H1 (cell line): ENCODE measurements around the gene HOMER3. TPM values are rescaled to one million over a fixed set of nuclear protein-coding genes. Genes with fewer than 3 reads are reported as not detected.

Experiments used
- CHD1 ChIP-seq: IDR thresholded peaks from 2 replicates; pipeline ENCODE4 v1.6.1; 2012; ENCODE audit warnings: low read depth, low read length, improper control_type of control experiment
- EGR1 ChIP-seq: IDR thresholded peaks from 2 replicates; pipeline ENCODE4 v1.6.1; 2011; ENCODE audit warnings: low read depth, low read length, borderline replicate concordance
- MAFK ChIP-seq: IDR thresholded peaks from 2 replicates; pipeline ENCODE4 v1.6.1; 2012; ENCODE audit warnings: low read depth, mild to moderate bottlenecking, improper control_type of control experiment, low read length
- RFX5 ChIP-seq: IDR thresholded peaks from 2 replicates; pipeline ENCODE4 v1.6.1; 2011; ENCODE audit warnings: low read depth, low read length, improper control_type of control experiment, borderline replicate concordance
- TBP ChIP-seq: IDR thresholded peaks from 2 replicates; pipeline ENCODE4 v1.6.1; 2011; ENCODE audit warnings: low read depth, low read length, improper control_type of control experiment
- polyA plus RNA-seq, 7 experiments: library from polyadenylated mRNA; depleted of rRNA in 3 of 7; stranded (reverse) in 5 of 7; unstranded in 2 of 7; fragments of >200 nt in 5 of 7; fragments of 200-250 nt in 2 of 7; gene quantifications; 1 replicate in 5 of 7; 2 replicates in 1 of 7; 4 replicates in 1 of 7; pipeline versions ENCODE4 v1.2.1 to v1.2.3, GENCODE V29; 2011 to 2013; ENCODE audit warnings: missing spikeins in 2 of 7, mixed read lengths in 2 of 7
- total RNA-seq: library from RNA; stranded (reverse); fragmentation: NEBNext Ultra II Directional; extraction: Animal tissue kit (Norgen Biotek cat#: 25700); gene quantifications from 2 replicates; pipeline ENCODE4 v1.2.1, GENCODE V29; 2021

HOMER3 gene
- total and polyA plus RNA-seq, 2 of the 8 experiments (the other 6 are each of a cell fraction or from before 2014, with no cell fraction given), result 28.3 to 41.6 TPM

GRCh38 chr19:18939163-18939562 lies 1.9 kb downstream of the HOMER3 start (continued):
- TF ChIP-seq CHD1 (no peak), RFX5 (no peak), TBP (no peak), MAFK (no peak), EGR1 (no peak)
